HepG2 (cell line): ENCODE data around the gene ZNF740. TPM values are rescaled to one million over a fixed set of nuclear protein-coding genes. Genes with fewer than 3 reads are reported as not detected.

ENCODE experiments used
- ATAC-seq: fragments of 200-7000 bp; cut with Tn5 transposase; 3 replicates; pipeline ENCODE4 v1.9.1; 2020; ENCODE audit warnings: mild to moderate bottlenecking, moderate library complexity
- BruUV-seq: library from RNA; stranded (reverse); fragments of 400-500 nt; replicated peaks from 2 replicates; lab custom pipeline; 2021; lab: Mats Ljungman, UMichigan
- CTCF ChIA-PET: fragments of 300-600 bp; formaldehyde crosslinking; extraction: SDS; loops from one replicate; lab custom pipeline; 2021; ENCODE audit warnings: low total read pairs, inconsistent platforms, low intra/inter-chr PET ratio; lab: Yijun Ruan, JAX
- POLR2A ChIA-PET: fragments of 350-600 bp; sonication (Branson Sonifier 250); formaldehyde crosslinking; loops from one replicate; lab custom pipeline; 2020; ENCODE audit warnings: antibody characterized with exemption, inconsistent platforms; lab: Yijun Ruan, JAX
- DNase-seq: peaks from one replicate; pipeline ENCODE4 v3.0.0-alpha.2; 2015; ENCODE audit warnings: low spot score
- FAIRE-seq: peaks from 3 replicates; lab custom pipeline; 2011; peaks lifted over from hg19 to GRCh38; lab: Jason Lieb, UNC
- H2AFZ ChIP-seq: one replicate; pipeline ENCODE4 v1.6.1; 2011; ENCODE audit warnings: low read length, inconsistent platforms
- H3K27ac ChIP-seq: fragments of 300-600 bp; 3 replicates; pipeline ENCODE4 v1.8.0; 2011; ENCODE audit warnings: mixed run types, mild to moderate bottlenecking, mixed read lengths, low read length, inconsistent platforms; ENCODE audit not compliant: insufficient read depth; ENCODE audit errors: extremely low read length
- H3K27me3 ChIP-seq, 2 experiments: fragments of 200-600 bp in 1 of 2; 2 replicates in 1 of 2; 3 replicates in 1 of 2; pipeline versions ENCODE4 v1.6.0 to v1.8.0; 2011; ENCODE audit warnings: low read length in 2 of 2, mild to moderate bottlenecking in 2 of 2, moderate library complexity in 2 of 2, inconsistent platforms in 1 of 2; ENCODE audit not compliant: insufficient read depth in 2 of 2, control insufficient read depth in 1 of 2
- H3K36me3 ChIP-seq, 2 experiments: fragments of 200-600 bp in 1 of 2; replicated peaks in 1 of 2; 2 replicates in 1 of 2; 3 replicates in 1 of 2; pipeline versions ENCODE4 v1.5.1 to v1.8.0; 2011; ENCODE audit warnings: low read length in 2 of 2, inconsistent platforms in 1 of 2; ENCODE audit not compliant: insufficient read depth in 2 of 2, control insufficient read depth in 1 of 2
- H3K4me1 ChIP-seq: 2 replicates; pipeline ENCODE4 v1.5.1; 2012; ENCODE audit warnings: low read length, inconsistent platforms; ENCODE audit not compliant: insufficient read depth
- H3K4me2 ChIP-seq: 2 replicates; pipeline ENCODE4 v1.6.0; 2011; ENCODE audit warnings: low read depth, low read length, inconsistent platforms
- H3K4me3 ChIP-seq, 3 experiments: fragments of 200-600 bp in 1 of 3; sonication (generic), shearing (Covaris generic) in 1 of 3; replicated peaks in 1 of 3; 2 replicates each; pipeline ENCODE4 v1.5.1; 2011 to 2016; ENCODE audit warnings: low read length in 3 of 3, inconsistent platforms in 2 of 3, low read depth in 2 of 3, mild to moderate bottlenecking in 2 of 3, control low read depth in 1 of 3, mixed read lengths in 1 of 3; ENCODE audit not compliant: insufficient read depth in 1 of 3
- H3K79me2 ChIP-seq: one replicate; pipeline ENCODE4 v1.6.1; 2011; ENCODE audit warnings: low read length, inconsistent platforms; ENCODE audit not compliant: insufficient read depth
- H3K9ac ChIP-seq: 2 replicates; pipeline ENCODE4 v1.6.0; 2011; ENCODE audit warnings: mild to moderate bottlenecking, low read depth, low read length, inconsistent platforms; ENCODE audit not compliant: insufficient read depth
- H3K9me3 ChIP-seq: 2 replicates; pipeline ENCODE4 v1.5.1; 2012; ENCODE audit warnings: mild to moderate bottlenecking, low read length
- H4K20me1 ChIP-seq: 2 replicates; pipeline ENCODE4 v1.6.0; 2011; ENCODE audit warnings: inconsistent platforms, mild to moderate bottlenecking, low read length, moderate library complexity; ENCODE audit not compliant: insufficient read depth
- MATR3 ChIP-seq: sonication (generic); formaldehyde crosslinking; IDR thresholded peaks from 2 replicates; pipeline ENCODE4 v1.4.0; 2020; ENCODE audit warnings: missing genetic modification reagents
- MTF2 ChIP-seq: sonication (generic); formaldehyde crosslinking; IDR thresholded peaks from 2 replicates; pipeline ENCODE4 v1.5.0; 2020; ENCODE audit warnings: missing genetic modification reagents, borderline replicate concordance
- NCOR1 ChIP-seq: fragments of 200-600 bp; sonication (generic); IDR thresholded peaks from 2 replicates; pipeline ENCODE4 v1.7.0; 2017; ENCODE audit warnings: antibody characterized with exemption, low read length, borderline replicate concordance
- PAWR ChIP-seq: sonication (generic); formaldehyde crosslinking; IDR thresholded peaks from 2 replicates; pipeline ENCODE4 v1.4.0; 2020; ENCODE audit warnings: missing genetic modification reagents, mild to moderate bottlenecking, borderline replicate concordance
- PCBP2 ChIP-seq: fragments of 200-400 bp; formaldehyde crosslinking; optimal IDR thresholded peaks from 2 replicates; pipeline ENCODE3; 2018; ENCODE audit warnings: low read length, low read depth; ENCODE audit not compliant: poor library complexity, severe bottlenecking
- PHF8 ChIP-seq: sonication (generic); formaldehyde crosslinking; IDR thresholded peaks from 2 replicates; pipeline ENCODE4 v1.5.0; 2020; ENCODE audit warnings: missing genetic modification reagents
- SAP130 ChIP-seq: IDR thresholded peaks from 2 replicates; pipeline ENCODE4 v1.6.1; 2016; ENCODE audit warnings: low read depth
- ZNF12 ChIP-seq: sonication (generic); formaldehyde crosslinking; IDR thresholded peaks from 2 replicates; pipeline ENCODE4 v1.5.0; 2020; ENCODE audit warnings: missing genetic modification reagents
- ZNF136 ChIP-seq: sonication (generic); formaldehyde crosslinking; IDR thresholded peaks from 2 replicates; pipeline ENCODE4 v1.8.1; 2022; ENCODE audit warnings: low read depth, mild to moderate bottlenecking, moderate library complexity, missing genetic modification reagents
- ZNF225 ChIP-seq: sonication (generic); formaldehyde crosslinking; IDR thresholded peaks from 2 replicates; pipeline ENCODE4 v1.4.0; 2020; ENCODE audit warnings: mild to moderate bottlenecking, missing genetic modification reagents
- ZNF772 ChIP-seq: sonication (generic); formaldehyde crosslinking; IDR thresholded peaks from 2 replicates; pipeline ENCODE4 v1.5.0; 2020; ENCODE audit warnings: mild to moderate bottlenecking, missing genetic modification reagents
- WGBS: methylation state at CpG from one replicate; pipeline ENCODE4 v1.1.6; 2017; ENCODE audit warnings: low lambda C conversion rate; 5-methylcytosine and 5-hydroxymethylcytosine counted together
- in situ Hi-C: cut with HindIII; loops from 2 replicates; pipeline ENCODE4 v1.10.0; 2017; ENCODE audit warnings: low pct_unique_long_range_greater_than_20kb; ENCODE audit not compliant: extremely low pct_ligation_motif_present
- intact Hi-C: fragments of 100-400 bp; cut with micrococcal nuclease; formaldehyde crosslinking; loops from one replicate; pipeline ENCODE4 v1.10.0; 2022; ENCODE audit not compliant: unreplicated experiment
- polyA plus RNA-seq, 8 experiments: library from polyadenylated mRNA; depleted of rRNA in 3 of 8; stranded (reverse) in 7 of 8; unstranded in 1 of 8; fragments of >200 nt; fragmentation: Illumina TruSeq in 4 of 8; extraction: Trizol in 4 of 8; gene quantifications; 2 replicates each; pipeline versions ENCODE4 v1.2.1 to v1.2.3, GENCODE V29; 2011 to 2016; ENCODE audit warnings: low read depth in 4 of 8, missing spikeins in 1 of 8, mixed read lengths in 1 of 8; ENCODE audit not compliant: insufficient read depth in 1 of 8
- total RNA-seq, 5 experiments: library from RNA; depleted of rRNA; stranded (reverse); fragments of >200 nt; fragmentation: Illumina TruSeq; extraction: Trizol; gene quantifications; 2 replicates each; pipeline ENCODE4 v1.2.3, GENCODE V29; 2016; ENCODE audit warnings: low read depth in 1 of 5
- TF ChIP-seq, protein P1 (sequence below): sonication (generic); formaldehyde crosslinking; IDR thresholded peaks from 2 replicates; pipeline ENCODE4 v1.9.0; 2022; ENCODE audit warnings: missing genetic modification reagents, mild to moderate bottlenecking, borderline replicate concordance
- TF ChIP-seq, protein P2 (sequence below): sonication (generic); formaldehyde crosslinking; conservative IDR thresholded peaks from 2 replicates; pipeline ENCODE4 v1.4.0; 2020; ENCODE audit warnings: missing genetic modification reagents
- TF ChIP-seq, protein P3 (sequence below): sonication (generic); formaldehyde crosslinking; IDR thresholded peaks from 2 replicates; pipeline ENCODE4 v1.5.1; 2020; ENCODE audit warnings: missing genetic modification reagents, mild to moderate bottlenecking, borderline replicate concordance

The ZNF740 gene
- total and polyA plus RNA-seq, 2 of the 13 experiments (the other 11 are each of a cell fraction or from before 2014, with no cell fraction given), result 16.9 to 19.0 TPM

DNA sequence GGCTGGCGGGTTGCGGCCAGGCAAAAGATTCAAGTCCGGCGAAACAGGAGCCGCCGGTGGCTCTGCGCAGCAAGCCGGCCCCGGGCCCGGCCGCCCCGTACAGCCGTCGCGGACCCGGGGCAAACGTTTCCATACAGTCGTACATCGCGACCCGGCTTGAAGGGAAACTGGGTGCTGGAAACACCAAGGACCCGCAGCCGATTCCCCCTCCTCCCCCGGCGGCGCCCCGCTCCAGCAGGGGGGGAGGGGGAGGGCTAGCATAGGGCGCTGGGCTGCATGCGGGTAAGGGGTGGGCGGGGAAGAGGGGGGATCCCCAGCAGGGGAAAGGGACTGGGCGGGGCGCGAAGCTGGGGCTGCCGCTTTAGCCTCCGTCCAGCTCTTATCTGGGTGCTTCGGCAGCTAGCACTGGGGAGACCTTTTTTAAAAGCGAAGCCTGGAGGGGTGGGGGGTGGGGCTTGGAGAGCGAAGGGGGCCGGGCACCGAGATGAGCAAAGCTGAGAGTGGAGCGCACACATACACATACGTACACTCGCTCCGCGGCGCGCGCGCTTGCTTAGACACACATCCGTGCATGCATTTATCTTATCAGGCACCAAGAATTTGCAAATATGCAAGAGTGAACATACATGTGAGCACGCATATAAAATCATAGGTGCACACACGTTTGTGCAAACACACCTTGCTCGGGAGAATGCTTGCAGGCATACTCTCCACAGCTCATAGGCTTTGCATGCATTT is 39.6 kb downstream of the ZNF740 start:
- CTCF ChIA-PET, result no interaction called here
- no peaks in the 10 kb centered on the region for H4K20me1 ChIP-seq
- DNase-seq (peak; percentile 38), ATAC-seq (peak; percentile 3), FAIRE-seq (no peak)
- H3K36me3 ChIP-seq, result no peaks in the 10 kb centered on the region
- H3K27me3 ChIP-seq, result peaks cover 0 to 17% of the 10 kb centered on the region in 2 experiments; a peak in 3 of 5 replicates
- H3K9ac ChIP-seq, result peak overlapping the region; percentile 31
- H3K79me2 ChIP-seq, result no peaks in the 10 kb centered on the region
- POLR2A ChIA-PET, result interaction anchor here (1.0 to 3.7 kb wide), 10 partner anchors 10 to 281 kb away, joined by 3 to 17 read pairs (median 8); partner anchors contain the start of genes AAAS, CSAD, ESPL1 and PFDN5
- intact Hi-C loops (loop anchor here (5.0 kb wide), 1 partner anchor 77 kb away; the partner anchor contains the start of genes MYG1 and PFDN5), in situ Hi-C loops (loop anchor here (5.0 kb wide), 1 partner anchor 47 kb away; the partner anchor contains the start of gene ESPL1)
- H3K4me1 ChIP-seq, result peaks cover 71% of the 10 kb centered on the region
- peak overlapping the region; percentile 100 for H3K4me2 ChIP-seq
- no peak overlapping the region for H3K27ac ChIP-seq
- H3K9me3 ChIP-seq, result no peaks in the 10 kb centered on the region
- H3K4me3 ChIP-seq, result peak overlapping the region; percentile 75 to 89 (median 89)
- 0% methylated on average over 21 of the region's 53 CpGs for WGBS
- no peak overlapping the region for H2AFZ ChIP-seq
- BruUV-seq, result no TSS peak
- TF ChIP-seq MTF2 (CRISPR knock-in tag) (peak; percentile 10; the same call in 1 of the 2 replicates), PCBP2 (no peak), PAWR (CRISPR knock-in tag) (no peak), SAP130 (CRISPR knock-in tag) (peak; percentile 8), PHF8 (CRISPR knock-in tag) (0 out of 2 replicates have a peak, but pooled peaks have one; percentile 14), MATR3 (CRISPR knock-in tag) (no peak), NCOR1 (no peak), ZNF136 (CRISPR knock-in tag) (no peak), ZNF772 (CRISPR knock-in tag) (peak; percentile 61; the same call in 1 of the 2 replicates), ZNF12 (peak; percentile 66; the same call in 1 of the 2 replicates), ZNF225 (CRISPR knock-in tag) (no peak)
- TF ChIP-seq, protein P1, sequence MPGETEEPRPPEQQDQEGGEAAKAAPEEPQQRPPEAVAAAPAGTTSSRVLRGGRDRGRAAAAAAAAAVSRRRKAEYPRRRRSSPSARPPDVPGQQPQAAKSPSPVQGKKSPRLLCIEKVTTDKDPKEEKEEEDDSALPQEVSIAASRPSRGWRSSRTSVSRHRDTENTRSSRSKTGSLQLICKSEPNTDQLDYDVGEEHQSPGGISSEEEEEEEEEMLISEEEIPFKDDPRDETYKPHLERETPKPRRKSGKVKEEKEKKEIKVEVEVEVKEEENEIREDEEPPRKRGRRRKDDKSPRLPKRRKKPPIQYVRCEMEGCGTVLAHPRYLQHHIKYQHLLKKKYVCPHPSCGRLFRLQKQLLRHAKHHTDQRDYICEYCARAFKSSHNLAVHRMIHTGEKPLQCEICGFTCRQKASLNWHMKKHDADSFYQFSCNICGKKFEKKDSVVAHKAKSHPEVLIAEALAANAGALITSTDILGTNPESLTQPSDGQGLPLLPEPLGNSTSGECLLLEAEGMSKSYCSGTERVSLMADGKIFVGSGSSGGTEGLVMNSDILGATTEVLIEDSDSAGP (CRISPR knock-in tag), result peak; percentile 66; the same call in 1 of the 2 replicates
- TF ChIP-seq, protein P2, sequence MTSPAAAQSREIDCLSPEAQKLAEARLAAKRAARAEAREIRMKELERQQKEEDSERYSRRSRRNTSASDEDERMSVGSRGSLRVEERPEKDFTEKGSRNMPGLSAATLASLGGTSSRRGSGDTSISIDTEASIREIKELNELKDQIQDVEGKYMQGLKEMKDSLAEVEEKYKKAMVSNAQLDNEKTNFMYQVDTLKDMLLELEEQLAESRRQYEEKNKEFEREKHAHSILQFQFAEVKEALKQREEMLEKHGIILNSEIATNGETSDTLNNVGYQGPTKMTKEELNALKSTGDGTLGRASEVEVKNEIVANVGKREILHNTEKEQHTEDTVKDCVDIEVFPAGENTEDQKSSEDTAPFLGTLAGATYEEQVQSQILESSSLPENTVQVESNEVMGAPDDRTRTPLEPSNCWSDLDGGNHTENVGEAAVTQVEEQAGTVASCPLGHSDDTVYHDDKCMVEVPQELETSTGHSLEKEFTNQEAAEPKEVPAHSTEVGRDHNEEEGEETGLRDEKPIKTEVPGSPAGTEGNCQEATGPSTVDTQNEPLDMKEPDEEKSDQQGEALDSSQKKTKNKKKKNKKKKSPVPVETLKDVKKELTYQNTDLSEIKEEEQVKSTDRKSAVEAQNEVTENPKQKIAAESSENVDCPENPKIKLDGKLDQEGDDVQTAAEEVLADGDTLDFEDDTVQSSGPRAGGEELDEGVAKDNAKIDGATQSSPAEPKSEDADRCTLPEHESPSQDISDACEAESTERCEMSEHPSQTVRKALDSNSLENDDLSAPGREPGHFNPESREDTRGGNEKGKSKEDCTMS, result no peak
- TF ChIP-seq, protein P3, sequence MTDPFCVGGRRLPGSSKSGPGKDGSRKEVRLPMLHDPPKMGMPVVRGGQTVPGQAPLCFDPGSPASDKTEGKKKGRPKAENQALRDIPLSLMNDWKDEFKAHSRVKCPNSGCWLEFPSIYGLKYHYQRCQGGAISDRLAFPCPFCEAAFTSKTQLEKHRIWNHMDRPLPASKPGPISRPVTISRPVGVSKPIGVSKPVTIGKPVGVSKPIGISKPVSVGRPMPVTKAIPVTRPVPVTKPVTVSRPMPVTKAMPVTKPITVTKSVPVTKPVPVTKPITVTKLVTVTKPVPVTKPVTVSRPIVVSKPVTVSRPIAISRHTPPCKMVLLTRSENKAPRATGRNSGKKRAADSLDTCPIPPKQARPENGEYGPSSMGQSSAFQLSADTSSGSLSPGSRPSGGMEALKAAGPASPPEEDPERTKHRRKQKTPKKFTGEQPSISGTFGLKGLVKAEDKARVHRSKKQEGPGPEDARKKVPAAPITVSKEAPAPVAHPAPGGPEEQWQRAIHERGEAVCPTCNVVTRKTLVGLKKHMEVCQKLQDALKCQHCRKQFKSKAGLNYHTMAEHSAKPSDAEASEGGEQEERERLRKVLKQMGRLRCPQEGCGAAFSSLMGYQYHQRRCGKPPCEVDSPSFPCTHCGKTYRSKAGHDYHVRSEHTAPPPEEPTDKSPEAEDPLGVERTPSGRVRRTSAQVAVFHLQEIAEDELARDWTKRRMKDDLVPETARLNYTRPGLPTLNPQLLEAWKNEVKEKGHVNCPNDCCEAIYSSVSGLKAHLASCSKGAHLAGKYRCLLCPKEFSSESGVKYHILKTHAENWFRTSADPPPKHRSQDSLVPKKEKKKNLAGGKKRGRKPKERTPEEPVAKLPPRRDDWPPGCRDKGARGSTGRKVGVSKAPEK (CRISPR knock-in tag), result 0 out of 2 replicates have a peak, but pooled peaks have one; percentile 69
